ENCODE measurements around the gene BPIFB4. TPM values are rescaled to one million over a fixed set of nuclear protein-coding genes. Genes with fewer than 3 reads are reported as not detected.

BPIFB4 gene
- total and polyA plus RNA-seq, 10 donors = not detected

DNA sequence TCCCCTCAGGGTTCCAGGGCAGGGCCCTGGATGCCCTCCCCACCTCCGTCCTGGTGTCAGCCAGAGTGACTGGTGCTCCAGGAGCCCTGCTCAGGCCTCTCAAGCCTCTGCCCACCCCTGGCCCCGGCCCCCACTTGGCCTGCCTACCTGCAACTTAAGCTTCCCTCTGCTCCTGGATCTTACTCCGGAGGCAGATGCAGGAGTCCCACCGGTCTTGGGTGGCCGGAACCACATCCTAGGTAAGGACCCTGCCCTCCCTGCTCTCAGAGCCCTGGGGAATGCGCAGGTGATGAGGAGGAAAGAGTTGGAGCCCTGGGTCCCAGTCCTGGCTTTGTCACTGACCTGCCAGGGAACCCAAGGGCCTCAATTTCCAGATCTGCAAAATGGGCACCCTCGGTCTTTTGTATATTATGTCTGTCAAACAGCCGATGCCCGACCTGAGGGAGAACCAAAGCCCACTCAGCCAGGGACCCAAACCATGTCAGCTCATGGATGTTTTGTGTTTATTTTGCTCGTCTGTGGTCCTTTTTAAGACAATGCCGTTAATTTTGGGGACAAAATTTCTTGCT is 54.0 kb downstream of the BPIFB4 start:
- intact Hi-C loops (cut with DNase I; ENCODE audit: low total_unique reads) = no loop called here
- Histone ChIP-seq H3K36me3 (no peaks in the 10 kb centered on the region), H3K4me1 (no peaks in the 10 kb centered on the region), H3K27ac (no peak overlapping the region), H3K9me3 (peaks cover 0 to 11% (median 0%) of the 10 kb centered on the region in 8 donors), H3K27me3 (replicated peaks in 1 of 7) (peaks cover 0 to 31% (median 0%) of the 10 kb centered on the region in 7 donors), H3K4me3 (no peak overlapping the region)
- DNase-seq = no peak
- WGBS, 5 donors = 83 to 90% (median 85%) methylated on average over 10 to 11 of the region's 11 CpGs
- TF ChIP-seq CTCF (IDR thresholded peaks at IDR 0.05 in 8 of 11, conservative IDR thresholded peaks at IDR 0.05 in 3 of 11) (no peak), POLR2A (IDR thresholded peaks at IDR 0.05) (no peak), POLR2AphosphoS5 (IDR thresholded peaks at IDR 0.05) (no peak)

DNA sequence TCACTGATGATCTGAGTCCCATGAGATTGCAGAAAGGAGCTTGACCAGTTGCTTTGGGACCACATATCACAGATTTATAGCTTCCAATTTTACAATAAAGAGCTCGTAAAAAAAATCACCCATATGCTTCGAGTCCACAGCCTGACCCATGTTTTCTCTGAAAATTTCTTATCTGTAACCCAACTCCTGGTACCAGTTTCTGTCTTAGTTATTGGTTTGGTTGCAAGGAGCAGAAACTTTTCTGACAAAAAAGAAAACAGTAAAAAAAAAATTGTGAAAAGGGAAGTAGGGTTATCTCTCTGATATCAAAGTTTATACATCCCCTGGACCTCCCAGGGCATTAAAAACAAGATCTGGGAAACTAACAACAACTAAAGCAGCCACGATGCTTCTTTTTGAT is 57.8 kb downstream of the BPIFB4 start:
- intact Hi-C loops (cut with DNase I; ENCODE audit: low total_unique reads) = no loop called here
- TF ChIP-seq POLR2AphosphoS5 (IDR thresholded peaks at IDR 0.05) (no peak), CTCF (IDR thresholded peaks at IDR 0.05 in 8 of 11, conservative IDR thresholded peaks at IDR 0.05 in 3 of 11) (no peak), POLR2A (IDR thresholded peaks at IDR 0.05) (no peak)
- peaks cover 0 to 11% (median 0%) of the 10 kb centered on the region in 8 donors for H3K9me3 ChIP-seq
- WGBS, 5 donors = 72 to 90% (median 83%) methylated on average over 3 of the region's 3 CpGs
- no peak overlapping the region for H3K4me3 ChIP-seq
- DNase-seq = no peak
- H3K4me1 ChIP-seq = no peaks in the 10 kb centered on the region
- peaks cover 0 to 23% (median 0%) of the 10 kb centered on the region in 7 donors for H3K27me3 ChIP-seq (replicated peaks in 1 of 7)
- no peak overlapping the region for H3K27ac ChIP-seq
- no peaks in the 10 kb centered on the region for H3K36me3 ChIP-seq

DNA sequence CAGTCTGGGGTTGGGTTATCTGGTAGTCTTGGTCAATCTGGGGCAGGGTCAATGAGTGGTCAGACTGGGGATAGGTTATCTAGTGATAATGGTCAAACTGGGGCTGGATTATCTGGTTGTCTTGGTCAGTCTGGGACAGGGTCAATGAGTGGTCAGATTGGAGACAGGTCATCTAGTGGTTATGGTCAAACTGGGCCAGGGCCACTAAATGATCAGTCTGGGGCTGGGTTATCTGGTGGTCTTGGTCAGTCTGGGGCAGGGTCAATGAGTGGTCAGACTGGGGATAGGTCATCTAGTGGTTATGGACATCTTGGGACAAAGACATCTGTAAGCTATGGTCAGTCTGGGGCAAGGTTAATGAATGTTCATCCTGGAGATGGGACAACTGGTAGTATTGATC is 60.0 kb downstream of the BPIFB4 start:
- Histone ChIP-seq H3K9me3 (peaks cover 0 to 11% (median 0%) of the 10 kb centered on the region in 8 donors), H3K4me1 (no peaks in the 10 kb centered on the region), H3K27me3 (replicated peaks in 1 of 7) (peaks cover 0 to 4% (median 0%) of the 10 kb centered on the region in 7 donors), H3K36me3 (no peaks in the 10 kb centered on the region), H3K4me3 (no peak overlapping the region), H3K27ac (no peak overlapping the region)
- TF ChIP-seq POLR2AphosphoS5 (IDR thresholded peaks at IDR 0.05) = no peak
- no peak for TF ChIP-seq CTCF (IDR thresholded peaks at IDR 0.05 in 8 of 11, conservative IDR thresholded peaks at IDR 0.05 in 3 of 11)
- no peak for TF ChIP-seq POLR2A (IDR thresholded peaks at IDR 0.05)
- DNase-seq = no peak
- intact Hi-C loops (cut with DNase I; ENCODE audit: low total_unique reads) = no loop called here

DNA sequence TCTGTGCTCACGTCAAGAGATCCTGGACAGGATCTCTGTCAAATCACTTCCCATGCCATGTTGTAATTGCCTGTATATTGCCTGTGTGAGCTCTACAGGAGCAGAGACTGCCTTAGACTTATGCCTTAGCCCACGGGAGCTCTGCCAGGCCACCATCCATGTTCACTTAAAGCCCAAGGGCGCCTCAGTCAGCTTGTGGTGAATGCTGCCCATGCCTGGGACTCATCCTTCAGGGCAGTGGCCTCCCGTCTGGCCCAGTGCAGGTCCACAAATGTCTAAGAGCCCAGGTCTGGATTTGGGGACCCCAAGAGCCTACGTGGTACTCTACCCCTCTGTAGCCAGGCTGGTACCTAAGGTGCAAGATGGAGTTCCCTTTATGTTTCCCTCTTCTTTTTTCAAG is 66.1 kb downstream of the BPIFB4 start:
- Histone ChIP-seq H3K27me3 (replicated peaks in 1 of 7) (peaks cover 0 to 37% (median 9%) of the 10 kb centered on the region in 7 donors), H3K27ac (no peak overlapping the region), H3K9me3 (peaks cover 0 to 7% (median 0%) of the 10 kb centered on the region in 8 donors), H3K36me3 (no peaks in the 10 kb centered on the region), H3K4me1 (no peaks in the 10 kb centered on the region), H3K4me3 (no peak overlapping the region)
- DNase-seq = no peak
- intact Hi-C loops (cut with DNase I; ENCODE audit: low total_unique reads) = no loop called here
- no peak for TF ChIP-seq POLR2A (IDR thresholded peaks at IDR 0.05)
- TF ChIP-seq POLR2AphosphoS5 (IDR thresholded peaks at IDR 0.05) = no peak
- TF ChIP-seq CTCF (IDR thresholded peaks at IDR 0.05 in 8 of 11, conservative IDR thresholded peaks at IDR 0.05 in 3 of 11) = no peak
- 69 to 81% (median 79%) methylated on average over 5 of the region's 5 CpGs for WGBS, 5 donors
